H1 (cell line): ENCODE measurements around the gene DCX.

Source experiments
- BCL11A ChIP-seq, 2 experiments: IDR thresholded peaks; one replicate each; pipeline ENCODE4 v1.6.1; 2011; ENCODE audit warnings: low read depth in 2 of 2, low read length in 2 of 2, mild to moderate bottlenecking in 2 of 2
- CEBPB ChIP-seq: IDR thresholded peaks from 2 replicates; pipeline ENCODE4 v1.6.1; 2012; ENCODE audit warnings: low read depth, low read length
- CREB1 ChIP-seq: IDR thresholded peaks from 2 replicates; pipeline ENCODE4 v1.6.1; 2012; ENCODE audit warnings: inconsistent platforms
- CTCF ChIP-seq, 3 experiments: IDR thresholded peaks; 1 replicate in 2 of 3; 2 replicates in 1 of 3; pipeline versions ENCODE4 v1.5.1 to v1.6.1; 2011; ENCODE audit warnings: low read length in 3 of 3, mild to moderate bottlenecking in 3 of 3, inconsistent platforms in 2 of 3, low read depth in 1 of 3, moderate library complexity in 1 of 3; ENCODE audit not compliant: insufficient read depth in 1 of 3; ENCODE audit errors: control extremely low read depth in 1 of 3
- JUN ChIP-seq: IDR thresholded peaks from 2 replicates; pipeline ENCODE4 v1.6.1; 2011; ENCODE audit warnings: low read depth, mild to moderate bottlenecking, improper control_type of control experiment, low read length
- MAFK ChIP-seq: IDR thresholded peaks from 2 replicates; pipeline ENCODE4 v1.6.1; 2012; ENCODE audit warnings: low read depth, mild to moderate bottlenecking, improper control_type of control experiment, low read length
- POLR2A ChIP-seq, 2 experiments: IDR thresholded peaks; 1 replicate in 1 of 2; 2 replicates in 1 of 2; pipeline ENCODE4 v1.6.1; 2011; ENCODE audit warnings: low read depth in 2 of 2, low read length in 2 of 2, mild to moderate bottlenecking in 2 of 2; ENCODE audit errors: control extremely low read depth in 1 of 2
- POLR2AphosphoS5 ChIP-seq: IDR thresholded peaks from 2 replicates; pipeline ENCODE4 v1.6.1; 2011; ENCODE audit warnings: low read depth, low read length

- TF ChIP-seq CTCF (IDR thresholded peaks at IDR 0.05; ENCODE audit: control extremely low read depth in 1 of 3, insufficient read depth in 1 of 3, low read depth in 1 of 3, low read length in 3 of 3), result no peak
- TF ChIP-seq CREB1, result no peak
- TF ChIP-seq CEBPB, result no peak
- TF ChIP-seq BCL11A (IDR thresholded peaks at IDR 0.05; ENCODE audit: low read depth in 2 of 2, low read length in 2 of 2), result no peak
- no peak for TF ChIP-seq POLR2A (IDR thresholded peaks at IDR 0.05; ENCODE audit: control extremely low read depth in 1 of 2, low read depth in 2 of 2, low read length in 2 of 2)
- TF ChIP-seq MAFK, result no peak
- no peak for TF ChIP-seq POLR2AphosphoS5
- TF ChIP-seq JUN, result no peak
Measured at GRCh38 chrX:111308039-111308438, 104.0 kb downstream of the DCX start.
